HepG2 (cell line): ENCODE measurements around the gene GRM8. TPM values are rescaled to one million over a fixed set of nuclear protein-coding genes. Genes with fewer than 3 reads are reported as not detected.

Source experiments
- ATAC-seq: fragments of 200-7000 bp; cut with Tn5 transposase; 3 replicates; pipeline ENCODE4 v1.9.1; 2020; ENCODE audit warnings: mild to moderate bottlenecking, moderate library complexity
- BruUV-seq: library from RNA; stranded (reverse); fragments of 400-500 nt; replicated peaks from 2 replicates; lab custom pipeline; 2021; lab: Mats Ljungman, UMichigan
- CTCF ChIA-PET: fragments of 300-600 bp; formaldehyde crosslinking; extraction: SDS; loops from one replicate; lab custom pipeline; 2021; ENCODE audit warnings: low total read pairs, inconsistent platforms, low intra/inter-chr PET ratio; lab: Yijun Ruan, JAX
- POLR2A ChIA-PET: fragments of 350-600 bp; sonication (Branson Sonifier 250); formaldehyde crosslinking; loops from one replicate; lab custom pipeline; 2020; ENCODE audit warnings: antibody characterized with exemption, inconsistent platforms; lab: Yijun Ruan, JAX
- DNase-seq: peaks from one replicate; pipeline ENCODE4 v3.0.0-alpha.2; 2015; ENCODE audit warnings: low spot score
- FAIRE-seq: peaks from 3 replicates; lab custom pipeline; 2011; peaks lifted over from hg19 to GRCh38; lab: Jason Lieb, UNC
- H2AFZ ChIP-seq: one replicate; pipeline ENCODE4 v1.6.1; 2011; ENCODE audit warnings: low read length, inconsistent platforms
- H3K27ac ChIP-seq: fragments of 300-600 bp; 3 replicates; pipeline ENCODE4 v1.8.0; 2011; ENCODE audit warnings: mixed run types, mild to moderate bottlenecking, mixed read lengths, low read length, inconsistent platforms; ENCODE audit not compliant: insufficient read depth; ENCODE audit errors: extremely low read length
- H3K27me3 ChIP-seq, 2 experiments: fragments of 200-600 bp in 1 of 2; 2 replicates in 1 of 2; 3 replicates in 1 of 2; pipeline versions ENCODE4 v1.6.0 to v1.8.0; 2011; ENCODE audit warnings: low read length in 2 of 2, mild to moderate bottlenecking in 2 of 2, moderate library complexity in 2 of 2, inconsistent platforms in 1 of 2; ENCODE audit not compliant: insufficient read depth in 2 of 2, control insufficient read depth in 1 of 2
- H3K36me3 ChIP-seq, 2 experiments: fragments of 200-600 bp in 1 of 2; replicated peaks in 1 of 2; 2 replicates in 1 of 2; 3 replicates in 1 of 2; pipeline versions ENCODE4 v1.5.1 to v1.8.0; 2011; ENCODE audit warnings: low read length in 2 of 2, inconsistent platforms in 1 of 2; ENCODE audit not compliant: insufficient read depth in 2 of 2, control insufficient read depth in 1 of 2
- H3K4me1 ChIP-seq: 2 replicates; pipeline ENCODE4 v1.5.1; 2012; ENCODE audit warnings: low read length, inconsistent platforms; ENCODE audit not compliant: insufficient read depth
- H3K4me2 ChIP-seq: 2 replicates; pipeline ENCODE4 v1.6.0; 2011; ENCODE audit warnings: low read depth, low read length, inconsistent platforms
- H3K4me3 ChIP-seq, 3 experiments: fragments of 200-600 bp in 1 of 3; sonication (generic), shearing (Covaris generic) in 1 of 3; replicated peaks in 1 of 3; 2 replicates each; pipeline ENCODE4 v1.5.1; 2011 to 2016; ENCODE audit warnings: low read length in 3 of 3, inconsistent platforms in 2 of 3, low read depth in 2 of 3, mild to moderate bottlenecking in 2 of 3, control low read depth in 1 of 3, mixed read lengths in 1 of 3; ENCODE audit not compliant: insufficient read depth in 1 of 3
- H3K79me2 ChIP-seq: one replicate; pipeline ENCODE4 v1.6.1; 2011; ENCODE audit warnings: low read length, inconsistent platforms; ENCODE audit not compliant: insufficient read depth
- H3K9ac ChIP-seq: 2 replicates; pipeline ENCODE4 v1.6.0; 2011; ENCODE audit warnings: mild to moderate bottlenecking, low read depth, low read length, inconsistent platforms; ENCODE audit not compliant: insufficient read depth
- H3K9me3 ChIP-seq: 2 replicates; pipeline ENCODE4 v1.5.1; 2012; ENCODE audit warnings: mild to moderate bottlenecking, low read length
- H4K20me1 ChIP-seq: 2 replicates; pipeline ENCODE4 v1.6.0; 2011; ENCODE audit warnings: inconsistent platforms, mild to moderate bottlenecking, low read length, moderate library complexity; ENCODE audit not compliant: insufficient read depth
- DMAP1 ChIP-seq: IDR thresholded peaks from 2 replicates; pipeline ENCODE4 v1.6.1; 2016
- NR3C1 ChIP-seq: sonication (generic); formaldehyde crosslinking; IDR thresholded peaks from 2 replicates; pipeline ENCODE4 v1.4.0; 2020; ENCODE audit warnings: missing genetic modification reagents
- RARA ChIP-seq: IDR thresholded peaks from 2 replicates; pipeline ENCODE4 v1.6.1; 2016; ENCODE audit warnings: missing genetic modification reagents, missing compliant biosample characterization
- SMYD3 ChIP-seq: sonication (generic); formaldehyde crosslinking; IDR thresholded peaks from 2 replicates; pipeline ENCODE4 v1.8.1; 2023; ENCODE audit warnings: mild to moderate bottlenecking, missing genetic modification reagents
- STAG1 ChIP-seq: sonication (generic); formaldehyde crosslinking; IDR thresholded peaks from 2 replicates; pipeline ENCODE4 v1.4.0; 2020; ENCODE audit warnings: missing genetic modification reagents
- ZBTB38 ChIP-seq: sonication (generic); formaldehyde crosslinking; IDR thresholded peaks from 2 replicates; pipeline ENCODE4 v1.5.1; 2020; ENCODE audit warnings: mild to moderate bottlenecking, missing genetic modification reagents
- ZFP82 ChIP-seq: sonication (generic); formaldehyde crosslinking; IDR thresholded peaks from 2 replicates; pipeline ENCODE4 v1.5.1; 2020; ENCODE audit warnings: mild to moderate bottlenecking, missing genetic modification reagents, borderline replicate concordance
- ZNF24 ChIP-seq: fragments of 450-650 bp; IDR thresholded peaks from 2 replicates; pipeline ENCODE4 v1.6.1; 2017; ENCODE audit warnings: antibody characterized with exemption, mild to moderate bottlenecking
- ZNF564 ChIP-seq: sonication (generic); formaldehyde crosslinking; IDR thresholded peaks from 2 replicates; pipeline ENCODE4 v1.8.1; 2023; ENCODE audit warnings: mild to moderate bottlenecking, missing genetic modification reagents
- ZNF777 ChIP-seq: sonication (generic); formaldehyde crosslinking; IDR thresholded peaks from 2 replicates; pipeline ENCODE4 v1.4.0; 2020; ENCODE audit warnings: missing genetic modification reagents
- ZSCAN21 ChIP-seq: sonication (generic); formaldehyde crosslinking; IDR thresholded peaks from 2 replicates; pipeline ENCODE4 v1.8.0; 2022; ENCODE audit warnings: mild to moderate bottlenecking, missing genetic modification reagents, moderate library complexity, borderline replicate concordance
- in situ Hi-C: cut with HindIII; loops from 2 replicates; pipeline ENCODE4 v1.10.0; 2017; ENCODE audit warnings: low pct_unique_long_range_greater_than_20kb; ENCODE audit not compliant: extremely low pct_ligation_motif_present
- intact Hi-C: fragments of 100-400 bp; cut with micrococcal nuclease; formaldehyde crosslinking; loops from one replicate; pipeline ENCODE4 v1.10.0; 2022; ENCODE audit not compliant: unreplicated experiment
- polyA plus RNA-seq, 8 experiments: library from polyadenylated mRNA; depleted of rRNA in 3 of 8; stranded (reverse) in 7 of 8; unstranded in 1 of 8; fragments of >200 nt; fragmentation: Illumina TruSeq in 4 of 8; extraction: Trizol in 4 of 8; gene quantifications; 2 replicates each; pipeline versions ENCODE4 v1.2.1 to v1.2.3, GENCODE V29; 2011 to 2016; ENCODE audit warnings: low read depth in 4 of 8, missing spikeins in 1 of 8, mixed read lengths in 1 of 8; ENCODE audit not compliant: insufficient read depth in 1 of 8
- total RNA-seq, 5 experiments: library from RNA; depleted of rRNA; stranded (reverse); fragments of >200 nt; fragmentation: Illumina TruSeq; extraction: Trizol; gene quantifications; 2 replicates each; pipeline ENCODE4 v1.2.3, GENCODE V29; 2016; ENCODE audit warnings: low read depth in 1 of 5
- TF ChIP-seq, protein P1 (sequence below): sonication (generic); formaldehyde crosslinking; IDR thresholded peaks from 2 replicates; pipeline ENCODE4 v1.5.0; 2020; ENCODE audit warnings: mild to moderate bottlenecking, missing genetic modification reagents
- TF ChIP-seq, protein P2 (sequence below): sonication (generic); formaldehyde crosslinking; IDR thresholded peaks from 2 replicates; pipeline ENCODE4 v1.5.0; 2020; ENCODE audit warnings: mild to moderate bottlenecking, missing genetic modification reagents, moderate library complexity
- TF ChIP-seq, protein P3 (sequence below): sonication (generic); formaldehyde crosslinking; conservative IDR thresholded peaks from 2 replicates; pipeline ENCODE4 v1.4.0; 2020; ENCODE audit warnings: missing genetic modification reagents
- TF ChIP-seq, protein P4 (sequence below): sonication (generic); formaldehyde crosslinking; IDR thresholded peaks from 2 replicates; pipeline ENCODE4 v1.4.0; 2020; ENCODE audit warnings: missing genetic modification reagents
- TF ChIP-seq, protein P5 (sequence below): sonication (generic); formaldehyde crosslinking; IDR thresholded peaks from 2 replicates; pipeline ENCODE4 v1.5.0; 2020; ENCODE audit warnings: mild to moderate bottlenecking, missing genetic modification reagents

GRM8 gene
- total and polyA plus RNA-seq, 2 of the 13 experiments (the other 11 are each of a cell fraction or from before 2014, with no cell fraction given) = not detected

DNA sequence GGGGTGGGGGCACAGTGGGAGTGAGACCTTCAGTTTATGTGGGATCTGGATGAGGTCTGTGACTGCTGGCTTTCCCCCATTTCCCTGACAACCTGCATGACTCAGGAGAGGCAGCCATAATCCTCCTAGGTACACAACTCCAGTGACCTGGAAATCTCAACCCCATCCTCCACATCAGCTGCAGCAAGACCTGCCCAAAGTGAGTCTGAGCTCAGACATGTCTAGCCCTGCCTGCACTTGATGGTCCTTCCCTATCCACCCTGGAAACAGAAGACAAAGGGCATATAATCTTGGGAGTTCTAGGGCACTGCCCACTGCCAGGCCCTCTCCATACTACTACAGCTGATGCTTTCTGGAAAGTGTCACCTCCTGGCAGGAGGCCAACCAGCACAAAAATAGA is 75.6 kb downstream of the GRM8 start:
- BruUV-seq = no TSS peak
- ATAC-seq (no peak), FAIRE-seq (no peak), DNase-seq (no peak)
- in situ Hi-C loops = no loop called here
- no peak overlapping the region for H3K4me2 ChIP-seq
- intact Hi-C loops = no loop called here
- no peak overlapping the region for H3K4me3 ChIP-seq
- H3K79me2 ChIP-seq = no peaks in the 10 kb centered on the region
- POLR2A ChIA-PET = no interaction called here
- H4K20me1 ChIP-seq = no peaks in the 10 kb centered on the region
- H3K9me3 ChIP-seq = no peaks in the 10 kb centered on the region
- H2AFZ ChIP-seq = no peak overlapping the region
- H3K36me3 ChIP-seq = no peaks in the 10 kb centered on the region
- no peaks in the 10 kb centered on the region for H3K4me1 ChIP-seq
- no peak overlapping the region for H3K9ac ChIP-seq
- H3K27ac ChIP-seq = no peak overlapping the region
- TF ChIP-seq RARA (CRISPR knock-in tag) (no peak), ZNF564 (CRISPR knock-in tag) (no peak), ZFP82 (CRISPR knock-in tag) (no peak), ZNF777 (CRISPR knock-in tag) (no peak), DMAP1 (no peak), STAG1 (CRISPR knock-in tag) (no peak), ZNF24 (no peak), SMYD3 (CRISPR knock-in tag) (no peak), ZBTB38 (CRISPR knock-in tag) (no peak), NR3C1 (CRISPR knock-in tag) (no peak), ZSCAN21 (no peak)
- TF ChIP-seq, protein P1, sequence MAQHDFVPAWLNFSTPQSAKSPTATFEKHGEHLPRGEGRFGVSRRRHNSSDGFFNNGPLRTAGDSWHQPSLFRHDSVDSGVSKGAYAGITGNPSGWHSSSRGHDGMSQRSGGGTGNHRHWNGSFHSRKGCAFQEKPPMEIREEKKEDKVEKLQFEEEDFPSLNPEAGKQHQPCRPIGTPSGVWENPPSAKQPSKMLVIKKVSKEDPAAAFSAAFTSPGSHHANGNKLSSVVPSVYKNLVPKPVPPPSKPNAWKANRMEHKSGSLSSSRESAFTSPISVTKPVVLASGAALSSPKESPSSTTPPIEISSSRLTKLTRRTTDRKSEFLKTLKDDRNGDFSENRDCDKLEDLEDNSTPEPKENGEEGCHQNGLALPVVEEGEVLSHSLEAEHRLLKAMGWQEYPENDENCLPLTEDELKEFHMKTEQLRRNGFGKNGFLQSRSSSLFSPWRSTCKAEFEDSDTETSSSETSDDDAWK (CRISPR knock-in tag) = no peak
- TF ChIP-seq, protein P2, sequence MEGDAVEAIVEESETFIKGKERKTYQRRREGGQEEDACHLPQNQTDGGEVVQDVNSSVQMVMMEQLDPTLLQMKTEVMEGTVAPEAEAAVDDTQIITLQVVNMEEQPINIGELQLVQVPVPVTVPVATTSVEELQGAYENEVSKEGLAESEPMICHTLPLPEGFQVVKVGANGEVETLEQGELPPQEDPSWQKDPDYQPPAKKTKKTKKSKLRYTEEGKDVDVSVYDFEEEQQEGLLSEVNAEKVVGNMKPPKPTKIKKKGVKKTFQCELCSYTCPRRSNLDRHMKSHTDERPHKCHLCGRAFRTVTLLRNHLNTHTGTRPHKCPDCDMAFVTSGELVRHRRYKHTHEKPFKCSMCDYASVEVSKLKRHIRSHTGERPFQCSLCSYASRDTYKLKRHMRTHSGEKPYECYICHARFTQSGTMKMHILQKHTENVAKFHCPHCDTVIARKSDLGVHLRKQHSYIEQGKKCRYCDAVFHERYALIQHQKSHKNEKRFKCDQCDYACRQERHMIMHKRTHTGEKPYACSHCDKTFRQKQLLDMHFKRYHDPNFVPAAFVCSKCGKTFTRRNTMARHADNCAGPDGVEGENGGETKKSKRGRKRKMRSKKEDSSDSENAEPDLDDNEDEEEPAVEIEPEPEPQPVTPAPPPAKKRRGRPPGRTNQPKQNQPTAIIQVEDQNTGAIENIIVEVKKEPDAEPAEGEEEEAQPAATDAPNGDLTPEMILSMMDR (CRISPR knock-in tag) = no peak
- TF ChIP-seq, protein P3, sequence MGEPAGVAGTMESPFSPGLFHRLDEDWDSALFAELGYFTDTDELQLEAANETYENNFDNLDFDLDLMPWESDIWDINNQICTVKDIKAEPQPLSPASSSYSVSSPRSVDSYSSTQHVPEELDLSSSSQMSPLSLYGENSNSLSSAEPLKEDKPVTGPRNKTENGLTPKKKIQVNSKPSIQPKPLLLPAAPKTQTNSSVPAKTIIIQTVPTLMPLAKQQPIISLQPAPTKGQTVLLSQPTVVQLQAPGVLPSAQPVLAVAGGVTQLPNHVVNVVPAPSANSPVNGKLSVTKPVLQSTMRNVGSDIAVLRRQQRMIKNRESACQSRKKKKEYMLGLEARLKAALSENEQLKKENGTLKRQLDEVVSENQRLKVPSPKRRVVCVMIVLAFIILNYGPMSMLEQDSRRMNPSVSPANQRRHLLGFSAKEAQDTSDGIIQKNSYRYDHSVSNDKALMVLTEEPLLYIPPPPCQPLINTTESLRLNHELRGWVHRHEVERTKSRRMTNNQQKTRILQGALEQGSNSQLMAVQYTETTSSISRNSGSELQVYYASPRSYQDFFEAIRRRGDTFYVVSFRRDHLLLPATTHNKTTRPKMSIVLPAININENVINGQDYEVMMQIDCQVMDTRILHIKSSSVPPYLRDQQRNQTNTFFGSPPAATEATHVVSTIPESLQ (CRISPR knock-in tag) = no peak
- TF ChIP-seq, protein P4, sequence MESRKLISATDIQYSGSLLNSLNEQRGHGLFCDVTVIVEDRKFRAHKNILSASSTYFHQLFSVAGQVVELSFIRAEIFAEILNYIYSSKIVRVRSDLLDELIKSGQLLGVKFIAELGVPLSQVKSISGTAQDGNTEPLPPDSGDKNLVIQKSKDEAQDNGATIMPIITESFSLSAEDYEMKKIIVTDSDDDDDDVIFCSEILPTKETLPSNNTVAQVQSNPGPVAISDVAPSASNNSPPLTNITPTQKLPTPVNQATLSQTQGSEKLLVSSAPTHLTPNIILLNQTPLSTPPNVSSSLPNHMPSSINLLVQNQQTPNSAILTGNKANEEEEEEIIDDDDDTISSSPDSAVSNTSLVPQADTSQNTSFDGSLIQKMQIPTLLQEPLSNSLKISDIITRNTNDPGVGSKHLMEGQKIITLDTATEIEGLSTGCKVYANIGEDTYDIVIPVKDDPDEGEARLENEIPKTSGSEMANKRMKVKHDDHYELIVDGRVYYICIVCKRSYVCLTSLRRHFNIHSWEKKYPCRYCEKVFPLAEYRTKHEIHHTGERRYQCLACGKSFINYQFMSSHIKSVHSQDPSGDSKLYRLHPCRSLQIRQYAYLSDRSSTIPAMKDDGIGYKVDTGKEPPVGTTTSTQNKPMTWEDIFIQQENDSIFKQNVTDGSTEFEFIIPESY (CRISPR knock-in tag) = no peak
- TF ChIP-seq, protein P5, sequence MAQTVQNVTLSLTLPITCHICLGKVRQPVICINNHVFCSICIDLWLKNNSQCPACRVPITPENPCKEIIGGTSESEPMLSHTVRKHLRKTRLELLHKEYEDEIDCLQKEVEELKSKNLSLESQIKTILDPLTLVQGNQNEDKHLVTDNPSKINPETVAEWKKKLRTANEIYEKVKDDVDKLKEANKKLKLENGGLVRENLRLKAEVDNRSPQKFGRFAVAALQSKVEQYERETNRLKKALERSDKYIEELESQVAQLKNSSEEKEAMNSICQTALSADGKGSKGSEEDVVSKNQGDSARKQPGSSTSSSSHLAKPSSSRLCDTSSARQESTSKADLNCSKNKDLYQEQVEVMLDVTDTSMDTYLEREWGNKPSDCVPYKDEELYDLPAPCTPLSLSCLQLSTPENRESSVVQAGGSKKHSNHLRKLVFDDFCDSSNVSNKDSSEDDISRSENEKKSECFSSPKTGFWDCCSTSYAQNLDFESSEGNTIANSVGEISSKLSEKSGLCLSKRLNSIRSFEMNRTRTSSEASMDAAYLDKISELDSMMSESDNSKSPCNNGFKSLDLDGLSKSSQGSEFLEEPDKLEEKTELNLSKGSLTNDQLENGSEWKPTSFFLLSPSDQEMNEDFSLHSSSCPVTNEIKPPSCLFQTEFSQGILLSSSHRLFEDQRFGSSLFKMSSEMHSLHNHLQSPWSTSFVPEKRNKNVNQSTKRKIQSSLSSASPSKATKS (CRISPR knock-in tag) = no peak
- TF ChIP-seq, all 625 proteins: peak for 0
- CTCF ChIA-PET = no interaction called here
- H3K27me3 ChIP-seq = no peaks in the 10 kb centered on the region
